Astrocyte (in vitro differentiated cells and primary cell): ENCODE results near the gene GOLGA6L22. TPM values are rescaled to one million over a fixed set of nuclear protein-coding genes. Genes with fewer than 3 reads are reported as not detected.
"Not testable (repeated sequence)": the region's sequence is repeated elsewhere in the genome, so short reads cannot be mapped to it uniquely, and the experiment has no call there.

Source experiments
- DNase-seq: peaks from one replicate; pipeline ENCODE4 v3.0.0-alpha.2; 2010; ENCODE audit warnings: low read depth
- FAIRE-seq: peaks from 2 replicates; lab custom pipeline; 2011; peaks lifted over from hg19 to GRCh38; lab: Jason Lieb, UNC
- H2AFZ ChIP-seq: 2 replicates; pipeline ENCODE4 v1.6.0; 2012; ENCODE audit warnings: low read depth, low read length, inconsistent platforms
- H3K27ac ChIP-seq: 2 replicates; pipeline ENCODE4 v1.5.1; 2011; ENCODE audit warnings: low read depth, low read length, inconsistent platforms
- H3K27me3 ChIP-seq: 2 replicates; pipeline ENCODE4 v1.6.0; 2011; ENCODE audit warnings: low read length, inconsistent platforms; ENCODE audit not compliant: insufficient read depth
- H3K36me3 ChIP-seq: 2 replicates; pipeline ENCODE4 v1.5.1; 2011; ENCODE audit warnings: low read length, inconsistent platforms; ENCODE audit not compliant: insufficient read depth
- H3K4me1 ChIP-seq: 2 replicates; pipeline ENCODE4 v1.5.1; 2011; ENCODE audit warnings: low read length, inconsistent platforms; ENCODE audit not compliant: insufficient read depth
- H3K4me2 ChIP-seq: 2 replicates; pipeline ENCODE4 v1.6.0; 2012; ENCODE audit warnings: low read length, inconsistent platforms
- H3K4me3 ChIP-seq: 2 replicates; pipeline ENCODE4 v1.5.1; 2011; ENCODE audit warnings: low read depth, mild to moderate bottlenecking, low read length, inconsistent platforms; ENCODE audit not compliant: insufficient read depth
- H3K79me2 ChIP-seq: 2 replicates; pipeline ENCODE4 v1.6.0; 2012; ENCODE audit warnings: mild to moderate bottlenecking, low read length, inconsistent platforms; ENCODE audit not compliant: insufficient read depth
- H3K9ac ChIP-seq: 2 replicates; pipeline ENCODE4 v1.6.0; 2012; ENCODE audit warnings: mild to moderate bottlenecking, low read length, inconsistent platforms
- H3K9me3 ChIP-seq: 2 replicates; pipeline ENCODE4 v1.5.1; 2012; ENCODE audit warnings: low read depth, mild to moderate bottlenecking, low read length, inconsistent platforms; ENCODE audit not compliant: insufficient read depth
- H4K20me1 ChIP-seq: 2 replicates; pipeline ENCODE4 v1.6.0; 2012; ENCODE audit warnings: low read length, inconsistent platforms; ENCODE audit not compliant: insufficient read depth
- H3K27ac Mint-ChIP-seq: one replicate; pipeline ENCODE4 v1.8.0; 2021; ENCODE audit warnings: mild to moderate bottlenecking, mixed read lengths; ENCODE audit not compliant: unreplicated experiment
- H3K27me3 Mint-ChIP-seq: one replicate; pipeline ENCODE4 v1.8.0; 2021; ENCODE audit warnings: low read depth, mixed read lengths; ENCODE audit not compliant: unreplicated experiment
- H3K36me3 Mint-ChIP-seq: one replicate; pipeline ENCODE4 v1.8.0; 2021; ENCODE audit warnings: low read depth, mixed read lengths; ENCODE audit not compliant: unreplicated experiment
- H3K4me1 Mint-ChIP-seq: one replicate; pipeline ENCODE4 v1.8.0; 2021; ENCODE audit warnings: low read depth, mixed read lengths; ENCODE audit not compliant: unreplicated experiment
- H3K4me3 Mint-ChIP-seq: one replicate; pipeline ENCODE4 v1.8.0; 2021; ENCODE audit warnings: mild to moderate bottlenecking, moderate library complexity, mixed read lengths; ENCODE audit not compliant: unreplicated experiment
- H3K9me3 Mint-ChIP-seq: one replicate; pipeline ENCODE4 v1.8.0; 2021; ENCODE audit warnings: mild to moderate bottlenecking, mixed read lengths; ENCODE audit not compliant: unreplicated experiment
- total RNA-seq: library from RNA; stranded (reverse); gene quantifications from 2 replicates; pipeline ENCODE4 v1.2.1, GENCODE V29; 2021

Gene GOLGA6L22
- total RNA-seq, 1 donor from 2014 or later, result not detected

GRCh38 chr15:22420340-22420739 lies 38.4 kb upstream of the GOLGA6L22 start:
- not testable (repeated sequence) for H3K9me3 ChIP-seq, H3K4me3 Mint-ChIP-seq, FAIRE-seq, H3K27me3 ChIP-seq, H3K4me1 ChIP-seq, H3K27ac Mint-ChIP-seq, H2AFZ ChIP-seq, H3K4me2 ChIP-seq, H3K36me3 ChIP-seq, H3K9ac ChIP-seq, H3K36me3 Mint-ChIP-seq, H3K4me1 Mint-ChIP-seq, H3K27ac ChIP-seq, H3K9me3 Mint-ChIP-seq, H3K4me3 ChIP-seq, H3K27me3 Mint-ChIP-seq, H4K20me1 ChIP-seq, DNase-seq, H3K79me2 ChIP-seq

- FAIRE-seq, H3K36me3 Mint-ChIP-seq, H3K4me1 Mint-ChIP-seq, H3K4me1 ChIP-seq, H4K20me1 ChIP-seq, H3K4me3 Mint-ChIP-seq, H3K27me3 Mint-ChIP-seq, H2AFZ ChIP-seq, H3K27ac ChIP-seq, DNase-seq, H3K9me3 Mint-ChIP-seq, H3K36me3 ChIP-seq, H3K27me3 ChIP-seq, H3K9me3 ChIP-seq, H3K9ac ChIP-seq, H3K4me3 ChIP-seq, H3K79me2 ChIP-seq, H3K27ac Mint-ChIP-seq, H3K4me2 ChIP-seq: not testable (repeated sequence)
Measured at GRCh38 chr15:22429426-22429825, 29.3 kb upstream of the GOLGA6L22 start.

- not testable (repeated sequence) for H3K9me3 Mint-ChIP-seq, H3K27ac ChIP-seq, H3K27me3 Mint-ChIP-seq, H3K9me3 ChIP-seq, H3K4me1 Mint-ChIP-seq, H3K27ac Mint-ChIP-seq, H3K36me3 Mint-ChIP-seq, H4K20me1 ChIP-seq, H3K4me2 ChIP-seq, H3K4me3 ChIP-seq, H3K4me1 ChIP-seq, H3K36me3 ChIP-seq, H2AFZ ChIP-seq, H3K79me2 ChIP-seq, FAIRE-seq, H3K9ac ChIP-seq, H3K4me3 Mint-ChIP-seq, DNase-seq, H3K27me3 ChIP-seq
Measured at GRCh38 chr15:22431687-22432086, 27.0 kb upstream of the GOLGA6L22 start.

GRCh38 chr15:22494490-22495113 lies 35.9 kb downstream of the GOLGA6L22 start:
- H3K27me3 ChIP-seq, H3K4me1 Mint-ChIP-seq, FAIRE-seq, H3K27me3 Mint-ChIP-seq, H3K79me2 ChIP-seq, H3K4me1 ChIP-seq, H3K9me3 ChIP-seq, H3K36me3 Mint-ChIP-seq, H3K36me3 ChIP-seq, H3K27ac ChIP-seq, H3K9me3 Mint-ChIP-seq, H2AFZ ChIP-seq, H3K9ac ChIP-seq, H4K20me1 ChIP-seq, H3K27ac Mint-ChIP-seq: not testable (repeated sequence)
- H3K4me3 Mint-ChIP-seq, result peak overlapping the region; percentile 80
- H3K4me3 ChIP-seq, result peak overlapping the region; percentile 33
- DNase-seq, result peak; percentile 26
- H3K4me2 ChIP-seq, result peak overlapping the region; percentile 67

GRCh38 chr15:22497200-22497599 lies 38.5 kb downstream of the GOLGA6L22 start:
- not testable (repeated sequence) for H4K20me1 ChIP-seq, H3K9ac ChIP-seq, H3K4me3 ChIP-seq, H3K4me2 ChIP-seq, H2AFZ ChIP-seq, H3K9me3 Mint-ChIP-seq, H3K4me1 Mint-ChIP-seq, DNase-seq, H3K27ac Mint-ChIP-seq, H3K79me2 ChIP-seq, H3K4me1 ChIP-seq, H3K36me3 Mint-ChIP-seq, H3K27ac ChIP-seq, H3K4me3 Mint-ChIP-seq, H3K27me3 ChIP-seq, H3K9me3 ChIP-seq, H3K36me3 ChIP-seq, H3K27me3 Mint-ChIP-seq, FAIRE-seq

- H3K4me3 ChIP-seq, H3K4me3 Mint-ChIP-seq, H3K36me3 Mint-ChIP-seq, H2AFZ ChIP-seq, H3K4me1 Mint-ChIP-seq, FAIRE-seq, H3K27me3 Mint-ChIP-seq, H3K27ac Mint-ChIP-seq, H4K20me1 ChIP-seq, H3K79me2 ChIP-seq, H3K27ac ChIP-seq, H3K27me3 ChIP-seq, H3K36me3 ChIP-seq, H3K9ac ChIP-seq, H3K4me1 ChIP-seq, H3K4me2 ChIP-seq, H3K9me3 Mint-ChIP-seq, H3K9me3 ChIP-seq, DNase-seq: not testable (repeated sequence)
Measured at GRCh38 chr15:22498220-22498925, 39.7 kb downstream of the GOLGA6L22 start.
